C4-2B (cell line): ENCODE results near the gene TPD52L1.

Experiments used
- CTCF ChIP-seq: fragments of 450-650 bp; conservative IDR thresholded peaks from 2 replicates; pipeline ENCODE4 v1.5.1; 2017; ENCODE audit warnings: mild to moderate bottlenecking
- ZFX ChIP-seq: fragments of 450-650 bp; IDR thresholded peaks from 2 replicates; pipeline ENCODE4 v1.6.1; 2017

- no peak for TF ChIP-seq CTCF
- TF ChIP-seq ZFX = no peak
Measured at GRCh38 chr6:125124049-125124669, 29.4 kb upstream of the TPD52L1 start.
